H1 (cell line): Measurements from ENCODE around the gene CCDC117. TPM values are rescaled to one million over a fixed set of nuclear protein-coding genes. Genes with fewer than 3 reads are reported as not detected.

Experiments
- CTCF ChIA-PET: fragments of 300-600 bp; sonication (Branson Sonifier 250); formaldehyde crosslinking; loops from one replicate; lab custom pipeline; 2021; ENCODE audit not compliant: partially characterized antibody; lab: Charles Lee
- POLR2A ChIA-PET: fragments of 300-600 bp; sonication (Branson Sonifier 250); formaldehyde crosslinking; loops from one replicate; lab custom pipeline; 2021; ENCODE audit warnings: inconsistent platforms; ENCODE audit not compliant: partially characterized antibody; lab: Charles Lee
- DNase-seq, 2 experiments: peaks; one replicate each; pipeline versions ENCODE4 v3.0.0 to v3.0.0-alpha.2; 2010 to 2022; ENCODE audit warnings: low spot score in 2 of 2, low read depth in 1 of 2, mixed read lengths in 1 of 2
- FAIRE-seq: peaks from 2 replicates; lab custom pipeline; 2011; peaks lifted over from hg19 to GRCh38; lab: Jason Lieb, UNC
- H2AFZ ChIP-seq: 2 replicates; pipeline ENCODE4 v1.8.1; 2012; ENCODE audit warnings: low read length, inconsistent platforms
- H2AK5ac ChIP-seq: 2 replicates; pipeline ENCODE4 v1.6.1; 2013; ENCODE audit warnings: low read depth, low read length
- H2BK120ac ChIP-seq: replicated peaks from 2 replicates; pipeline ENCODE3; 2013; ENCODE audit warnings: low read depth, low read length, inconsistent platforms
- H2BK12ac ChIP-seq: 2 replicates; pipeline ENCODE4 v1.6.1; 2013; ENCODE audit warnings: low read depth, low read length
- H2BK15ac ChIP-seq: 2 replicates; pipeline ENCODE4 v1.6.1; 2013; ENCODE audit warnings: low read length
- H2BK20ac ChIP-seq: 2 replicates; pipeline ENCODE4 v1.6.1; 2013; ENCODE audit warnings: low read length
- H2BK5ac ChIP-seq: 2 replicates; pipeline ENCODE4 v1.6.1; 2013; ENCODE audit warnings: low read depth, low read length
- H3K14ac ChIP-seq: 2 replicates; pipeline ENCODE4 v1.6.1; 2013; ENCODE audit warnings: inconsistent platforms; ENCODE audit not compliant: insufficient read length
- H3K18ac ChIP-seq: 2 replicates; pipeline ENCODE4 v1.6.1; 2013; ENCODE audit warnings: low read length; ENCODE audit errors: extremely low read depth
- H3K23ac ChIP-seq: 2 replicates; pipeline ENCODE4 v1.6.1; 2013; ENCODE audit warnings: inconsistent platforms; ENCODE audit not compliant: insufficient read length
- H3K23me2 ChIP-seq: 2 replicates; pipeline ENCODE4 v1.6.1; 2013; ENCODE audit warnings: low read depth, low read length
- H3K27ac ChIP-seq: 2 replicates; pipeline ENCODE4 v1.6.1; 2011; ENCODE audit warnings: low read depth, low read length, inconsistent platforms
- H3K27me3 ChIP-seq, 4 experiments: replicated peaks in 1 of 4; 1 replicate in 1 of 4; 2 replicates in 3 of 4; pipeline versions ENCODE4 v1.6.1 to v1.8.1; 2011 to 2013; ENCODE audit warnings: low read length in 3 of 4, mild to moderate bottlenecking in 3 of 4, inconsistent platforms in 2 of 4, mixed read lengths in 2 of 4, moderate library complexity in 1 of 4; ENCODE audit not compliant: control insufficient read depth in 3 of 4, insufficient read depth in 3 of 4; ENCODE audit errors: extremely low read depth in 1 of 4
- H3K36me3 ChIP-seq, 4 experiments: 2 replicates each; pipeline versions ENCODE4 v1.6.1 to v1.8.1; 2011 to 2013; ENCODE audit warnings: mild to moderate bottlenecking in 4 of 4, low read length in 3 of 4, moderate library complexity in 2 of 4, control low read depth in 1 of 4, inconsistent platforms in 1 of 4; ENCODE audit not compliant: insufficient read depth in 4 of 4, control insufficient read depth in 2 of 4
- H3K4ac ChIP-seq: replicated peaks from 2 replicates; pipeline ENCODE3; 2013; ENCODE audit warnings: low read length, low read depth, mixed read lengths, inconsistent platforms; ENCODE audit not compliant: insufficient read length
- H3K4me1 ChIP-seq, 4 experiments: replicated peaks in 1 of 4; 1 replicate in 1 of 4; 2 replicates in 3 of 4; pipeline versions ENCODE4 v1.6.1 to v1.8.1; 2011 to 2013; ENCODE audit warnings: low read length in 3 of 4, inconsistent platforms in 2 of 4, mixed read lengths in 1 of 4; ENCODE audit not compliant: insufficient read depth in 4 of 4, control insufficient read depth in 3 of 4
- H3K4me2 ChIP-seq, 2 experiments: 2 replicates each; pipeline versions ENCODE4 v1.6.1 to v1.8.1; 2011 to 2013; ENCODE audit warnings: low read depth in 2 of 2, low read length in 2 of 2, control low read depth in 1 of 2, inconsistent platforms in 1 of 2, mild to moderate bottlenecking in 1 of 2; ENCODE audit not compliant: insufficient read depth in 1 of 2
- H3K4me3 ChIP-seq, 4 experiments: fragments of 200-600, 300-600 bp in 1 of 4; sonication (generic), shearing (Covaris generic), sonication (Bioruptor Twin) in 1 of 4; 2 replicates each; pipeline versions ENCODE4 v1.5.1 to v1.8.1; 2011 to 2016; ENCODE audit warnings: low read length in 4 of 4, low read depth in 3 of 4, control low read depth in 2 of 4, inconsistent platforms in 2 of 4, mild to moderate bottlenecking in 2 of 4, mixed read lengths in 1 of 4, moderate library complexity in 1 of 4; ENCODE audit not compliant: insufficient read depth in 2 of 4; ENCODE audit errors: extremely low read depth in 1 of 4
- H3K56ac ChIP-seq: replicated peaks from 2 replicates; pipeline ENCODE3; 2013; ENCODE audit warnings: low read depth, mild to moderate bottlenecking, mixed read lengths, low read length, inconsistent platforms; ENCODE audit not compliant: insufficient read length
- H3K79me1 ChIP-seq: 2 replicates; pipeline ENCODE4 v1.6.1; 2013; ENCODE audit warnings: low read depth, low read length, control low read depth
- H3K79me2 ChIP-seq, 2 experiments: 2 replicates each; pipeline versions ENCODE4 v1.6.1 to v1.8.1; 2012 to 2013; ENCODE audit warnings: low read length in 2 of 2, mild to moderate bottlenecking in 2 of 2, inconsistent platforms in 1 of 2; ENCODE audit not compliant: insufficient read depth in 2 of 2, control insufficient read depth in 1 of 2
- H3K9ac ChIP-seq, 4 experiments: replicated peaks in 1 of 4; 1 replicate in 1 of 4; 2 replicates in 3 of 4; pipeline versions ENCODE4 v1.6.1 to v1.8.1; 2011 to 2013; ENCODE audit warnings: low read depth in 3 of 4, low read length in 3 of 4, control low read depth in 2 of 4, mild to moderate bottlenecking in 2 of 4, moderate library complexity in 2 of 4, inconsistent platforms in 1 of 4; ENCODE audit errors: extremely low read depth in 1 of 4
- H3K9me3 ChIP-seq, 2 experiments: 2 replicates each; pipeline versions ENCODE4 v1.6.1 to v1.8.1; 2012 to 2013; ENCODE audit warnings: mild to moderate bottlenecking in 2 of 2, moderate library complexity in 2 of 2, control low read depth in 1 of 2, inconsistent platforms in 1 of 2, low read depth in 1 of 2, low read length in 1 of 2, mixed read lengths in 1 of 2; ENCODE audit not compliant: insufficient read depth in 2 of 2
- H4K20me1 ChIP-seq, 2 experiments: replicated peaks in 1 of 2; 2 replicates each; pipeline versions ENCODE3 to v1.8.1; 2011 to 2013; ENCODE audit warnings: inconsistent platforms in 2 of 2, low read length in 2 of 2, mild to moderate bottlenecking in 1 of 2; ENCODE audit not compliant: insufficient read depth in 2 of 2, control insufficient read depth in 1 of 2
- H4K5ac ChIP-seq: 2 replicates; pipeline ENCODE4 v1.6.1; 2013; ENCODE audit warnings: low read length, low read depth, mixed read lengths, inconsistent platforms; ENCODE audit not compliant: insufficient read length
- H4K8ac ChIP-seq: 2 replicates; pipeline ENCODE4 v1.8.0; 2013; ENCODE audit warnings: mild to moderate bottlenecking, moderate library complexity, low read length, inconsistent platforms; ENCODE audit not compliant: insufficient read depth; ENCODE audit errors: extremely low read depth
- H4K91ac ChIP-seq: replicated peaks from 2 replicates; pipeline ENCODE3; 2013; ENCODE audit warnings: low read length, mixed read lengths, inconsistent platforms; ENCODE audit not compliant: insufficient read length
- ATF3 ChIP-seq: IDR thresholded peaks from 2 replicates; pipeline ENCODE4 v1.6.1; 2011; ENCODE audit warnings: low read depth, mild to moderate bottlenecking, low read length; ENCODE audit not compliant: insufficient read depth
- CBX5 ChIP-seq: fragments of 300-800, 300-1000 bp; sonication (generic); IDR thresholded peaks from 2 replicates; pipeline ENCODE4 v1.7.1; 2016; ENCODE audit warnings: antibody characterized with exemption, low read length, low read depth
- CHD2 ChIP-seq: IDR thresholded peaks from 2 replicates; pipeline ENCODE4 v1.6.1; 2012; ENCODE audit warnings: low read length, improper control_type of control experiment
- CREB1 ChIP-seq: IDR thresholded peaks from 2 replicates; pipeline ENCODE4 v1.6.1; 2012; ENCODE audit warnings: inconsistent platforms
- EP300 ChIP-seq, 2 experiments: IDR thresholded peaks; 1 replicate in 1 of 2; 2 replicates in 1 of 2; pipeline ENCODE4 v1.6.1; 2011 to 2012; ENCODE audit warnings: low read depth in 2 of 2, low read length in 2 of 2, mild to moderate bottlenecking in 2 of 2, borderline replicate concordance in 1 of 2, inconsistent platforms in 1 of 2, moderate library complexity in 1 of 2
- JUN ChIP-seq: IDR thresholded peaks from 2 replicates; pipeline ENCODE4 v1.6.1; 2011; ENCODE audit warnings: low read depth, mild to moderate bottlenecking, improper control_type of control experiment, low read length
- MAFK ChIP-seq: IDR thresholded peaks from 2 replicates; pipeline ENCODE4 v1.6.1; 2012; ENCODE audit warnings: low read depth, mild to moderate bottlenecking, improper control_type of control experiment, low read length
- PHF8 ChIP-seq: fragments of 200-600 bp; sonication (generic); conservative IDR thresholded peaks from 2 replicates; pipeline ENCODE4 v1.7.1; 2012; ENCODE audit warnings: low read depth, mild to moderate bottlenecking, inconsistent platforms, low read length, moderate library complexity
- SIN3A ChIP-seq, 2 experiments: IDR thresholded peaks in 1 of 2; conservative IDR thresholded peaks in 1 of 2; 2 replicates each; pipeline ENCODE4 v1.6.1; 2011 to 2012; ENCODE audit warnings: low read length in 2 of 2, improper control_type of control experiment in 1 of 2, low read depth in 1 of 2, mild to moderate bottlenecking in 1 of 2
- SUZ12 ChIP-seq: fragments of 200-600 bp; sonication (generic); IDR thresholded peaks from 2 replicates; pipeline ENCODE4 v1.6.1; 2012; ENCODE audit warnings: mild to moderate bottlenecking, inconsistent platforms, low read length, moderate library complexity, mixed read lengths
- TAF1 ChIP-seq: IDR thresholded peaks from 2 replicates; pipeline ENCODE4 v1.6.1; 2011; ENCODE audit warnings: mild to moderate bottlenecking, low read depth, low read length
- TAF7 ChIP-seq: optimal IDR thresholded peaks from 2 replicates; pipeline ENCODE3; 2011; ENCODE audit warnings: low read depth, mild to moderate bottlenecking, inconsistent platforms, low read length, moderate library complexity, borderline replicate concordance
- TEAD4 ChIP-seq: IDR thresholded peaks from 2 replicates; pipeline ENCODE4 v1.6.1; 2012; ENCODE audit warnings: low read depth, low read length, inconsistent platforms, mixed read lengths
- YY1 ChIP-seq: IDR thresholded peaks from 2 replicates; pipeline ENCODE4 v1.6.1; 2011; ENCODE audit warnings: low read depth, mild to moderate bottlenecking, low read length
- WGBS, 2 experiments: shearing (Covaris generic) in 1 of 2; methylation state at CpG; one replicate each; pipeline versions ENCODE4 v1.1.6 to v1.1.7; 2013 to 2015; ENCODE audit warnings: low lambda C conversion rate in 2 of 2, mixed read lengths in 2 of 2, inconsistent platforms in 1 of 2, low coverage in 1 of 2, missing lambda C conversion rate in 1 of 2; ENCODE audit not compliant: insufficient replicate concordance in 2 of 2, insufficient coverage in 1 of 2, insufficient read length in 1 of 2; ENCODE audit errors: extremely low coverage in 1 of 2, missing lambda C conversion rate in 1 of 2; 5-methylcytosine and 5-hydroxymethylcytosine counted together
- polyA plus RNA-seq, 7 experiments: library from polyadenylated mRNA; depleted of rRNA in 3 of 7; stranded (reverse) in 5 of 7; unstranded in 2 of 7; fragments of >200 nt in 5 of 7; fragments of 200-250 nt in 2 of 7; gene quantifications; 1 replicate in 5 of 7; 2 replicates in 1 of 7; 4 replicates in 1 of 7; pipeline versions ENCODE4 v1.2.1 to v1.2.3, GENCODE V29; 2011 to 2013; ENCODE audit warnings: missing spikeins in 2 of 7, mixed read lengths in 2 of 7
- total RNA-seq: library from RNA; stranded (reverse); fragmentation: NEBNext Ultra II Directional; extraction: Animal tissue kit (Norgen Biotek cat#: 25700); gene quantifications from 2 replicates; pipeline ENCODE4 v1.2.1, GENCODE V29; 2021

Gene CCDC117
- total and polyA plus RNA-seq, 2 of the 8 experiments (the other 6 are each of a cell fraction or from before 2014, with no cell fraction given), result 9.1 to 43.1 TPM

GRCh38 chr22:28774378-28774777 is 1.9 kb downstream of the CCDC117 start:
- Histone ChIP-seq H3K4me3 (no peak overlapping the region), H3K18ac (no peak overlapping the region), H4K5ac (no peak overlapping the region), H3K79me1 (peaks cover 3% of the 10 kb centered on the region; the same call in 1 of the 2 replicates), H3K4me2 (no peak overlapping the region; a peak in 1 of 4 replicates), H3K27ac (no peak overlapping the region), H2AK5ac (no peak overlapping the region), H2BK20ac (no peak overlapping the region), H2BK15ac (no peak overlapping the region), H3K56ac (no peak overlapping the region), H3K4ac (no peak overlapping the region), H3K27me3 (no peaks in the 10 kb centered on the region), H2BK12ac (no peak overlapping the region), H3K9me3 (no peaks in the 10 kb centered on the region), H2BK5ac (no peak overlapping the region), H2AFZ (no peak overlapping the region), H3K9ac (no peak overlapping the region), H2BK120ac (no peak overlapping the region), H4K20me1 (peaks cover 2 to 4% of the 10 kb centered on the region in 2 experiments), H3K79me2 (peaks cover 0 to 35% of the 10 kb centered on the region in 2 experiments; a peak in 2 of 4 replicates), H3K4me1 (peaks cover 0 to 3% (median 0%) of the 10 kb centered on the region in 4 experiments; a peak in 2 of 7 replicates), H3K14ac (no peak overlapping the region), H4K8ac (no peak overlapping the region), H3K23ac (no peak overlapping the region), H3K23me2 (peaks cover 4% of the 10 kb centered on the region), H4K91ac (no peak overlapping the region), H3K36me3 (peaks cover 0 to 33% (median 3%) of the 10 kb centered on the region in 4 experiments; a peak in 3 of 8 replicates)
- ChIA-PET POLR2A (interaction anchor here (0.6 kb wide), 1 partner anchor 183 kb away, joined by 3 read pairs; no protein-coding TSS in a partner anchor), CTCF (interaction anchor here (0.7 to 1.4 kb wide), 2 partner anchors 21 to 54 kb away, joined by 3 to 4 read pairs; no protein-coding TSS in a partner anchor)
- WGBS, 2 experiments, result 89% methylated on average over 1 of the region's 1 CpG; no CpG with 5 or more reads in 1 of the 2 experiments
- DNase-seq (no peak), FAIRE-seq (no peak)
- TF ChIP-seq CREB1 (no peak), YY1 (no peak), TEAD4 (no peak), JUN (no peak), ATF3 (no peak), TAF1 (no peak), TAF7 (no peak), SIN3A (conservative IDR thresholded peaks at IDR 0.05 in 1 of 2, IDR thresholded peaks at IDR 0.05 in 1 of 2; ENCODE audit: low read depth in 1 of 2, low read length in 2 of 2) (no peak), CBX5 (no peak), CHD2 (no peak), EP300 (IDR thresholded peaks at IDR 0.05; ENCODE audit: borderline replicate concordance in 1 of 2, low read depth in 2 of 2, low read length in 2 of 2) (no peak), MAFK (no peak), SUZ12 (no peak), PHF8 (no peak)
